ENCODE measurements around the gene UFD1.

The UFD1 gene

GRCh38 chr22:19478901-19479354 is at the start of gene UFD1:
Gene UFD1, minus strand, starts transcription at chr22:19479193. Its CDS starts 108 bp downstream, at chr22:19479085.
- TF ChIP-seq CTCF (IDR thresholded peaks at IDR 0.05) (no peak), ZFX (IDR thresholded peaks at IDR 0.05; ENCODE audit: borderline replicate concordance) (no peak)
- H3K27ac ChIP-seq: peak within 1 kb of the TSS; percentile 90

DNA sequence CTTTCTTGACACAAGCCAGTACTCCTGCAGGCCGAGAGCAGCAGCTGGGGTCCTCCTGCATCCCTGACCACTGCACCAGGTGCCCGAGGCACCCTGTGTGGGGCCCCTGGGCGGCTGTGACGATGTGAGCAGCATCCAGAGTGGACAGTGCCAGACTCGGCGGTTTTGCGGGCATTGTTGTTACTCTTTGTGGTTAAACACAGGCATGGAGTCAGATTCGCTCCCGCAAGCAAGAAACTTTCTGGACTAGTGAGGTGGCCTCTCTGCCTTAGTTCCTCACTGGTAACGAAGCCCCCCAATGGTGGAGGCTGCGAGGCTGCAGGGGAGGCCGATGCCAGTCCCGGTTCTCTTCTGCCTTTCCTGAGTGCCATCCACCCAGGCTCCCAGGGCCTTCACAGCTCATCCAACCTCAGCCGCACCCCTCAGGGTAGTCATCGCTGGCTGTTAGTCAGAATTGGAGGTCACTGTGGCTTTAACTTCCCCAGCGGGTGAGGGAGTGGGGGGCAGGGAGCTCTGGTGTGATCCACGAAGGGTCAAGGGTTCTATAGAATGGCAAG is 48.9 kb upstream of the UFD1 start:
- H3K27ac ChIP-seq: no peak overlapping the region
- TF ChIP-seq CTCF (IDR thresholded peaks at IDR 0.05) (no peak), ZFX (IDR thresholded peaks at IDR 0.05; ENCODE audit: borderline replicate concordance) (no peak)

- no peak for TF ChIP-seq CTCF (IDR thresholded peaks at IDR 0.05)
- no peak for TF ChIP-seq ZFX (IDR thresholded peaks at IDR 0.05; ENCODE audit: borderline replicate concordance)
- H3K27ac ChIP-seq: no peak overlapping the region
Observed at GRCh38 chr22:19527321-19527721, 48.3 kb upstream of the UFD1 start.

GRCh38 chr22:19526702-19527111 is 47.7 kb upstream of the UFD1 start:
- H3K27ac ChIP-seq: no peak overlapping the region
- TF ChIP-seq CTCF (IDR thresholded peaks at IDR 0.05): no peak

- H3K27ac ChIP-seq: no peak overlapping the region
- TF ChIP-seq ZFX (IDR thresholded peaks at IDR 0.05; ENCODE audit: borderline replicate concordance) (no peak), CTCF (IDR thresholded peaks at IDR 0.05) (no peak)
Observed at GRCh38 chr22:19526076-19526701, 47.2 kb upstream of the UFD1 start.

DNA sequence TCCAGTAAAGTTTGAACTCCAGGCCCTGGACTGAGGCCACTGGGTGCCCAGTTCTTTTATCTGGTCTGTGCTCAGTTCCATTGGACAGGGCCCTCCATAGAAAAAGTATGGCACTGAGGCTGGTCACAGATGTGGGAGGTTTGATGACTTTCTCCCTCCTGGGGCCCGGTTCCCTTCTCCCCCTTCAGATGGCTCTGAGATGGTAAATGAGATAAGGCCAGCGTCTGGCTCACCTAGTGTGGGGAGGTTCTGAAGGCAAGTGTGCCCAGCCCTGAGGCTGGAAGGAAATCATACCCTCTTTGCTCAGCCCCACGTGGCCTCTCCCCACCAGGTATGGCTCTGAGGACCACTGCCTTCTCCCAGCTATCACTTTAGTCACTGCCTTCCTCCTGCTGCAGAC is 46.7 kb upstream of the UFD1 start:
- no peak for TF ChIP-seq CTCF (IDR thresholded peaks at IDR 0.05)
- TF ChIP-seq ZFX (IDR thresholded peaks at IDR 0.05; ENCODE audit: borderline replicate concordance): no peak
- no peak overlapping the region for H3K27ac ChIP-seq

- H3K27ac ChIP-seq: no peak overlapping the region
- TF ChIP-seq CTCF (IDR thresholded peaks at IDR 0.05) (no peak), ZFX (IDR thresholded peaks at IDR 0.05; ENCODE audit: borderline replicate concordance) (no peak)
Observed at GRCh38 chr22:19525116-19525660, 46.2 kb upstream of the UFD1 start.

Data from 22Rv1 (cell line).